ENCODE data around the gene ZNF385B.

- TF ChIP-seq CTCF (IDR thresholded peaks at IDR 0.05; ENCODE audit: low read length) (no peak), EZH2 (IDR thresholded peaks at IDR 0.05; ENCODE audit: borderline replicate concordance, low read length) (no peak)
These were observed 419.2 kb downstream of the ZNF385B start for GRCh38 chr2:179442206-179442605.

Data from OCI-LY1 (cell line).